Keratinocyte (primary cell): ENCODE data around the gene SLC12A9. TPM values are rescaled to one million over a fixed set of nuclear protein-coding genes. Genes with fewer than 3 reads are reported as not detected.

Source experiments
- DNase-seq: peaks from one replicate; pipeline ENCODE4 v3.0.0-alpha.2; 2011; ENCODE audit warnings: low read depth, missing footprints, low spot score
- FAIRE-seq: peaks from 2 replicates; lab custom pipeline; 2011; peaks lifted over from hg19 to GRCh38; lab: Jason Lieb, UNC
- H2AFZ ChIP-seq: 2 replicates; pipeline ENCODE4 v1.6.0; 2012; ENCODE audit warnings: low read length, control low read depth, inconsistent platforms; ENCODE audit not compliant: control insufficient read depth
- H3K27ac ChIP-seq: 2 replicates; pipeline ENCODE4 v1.5.1; 2011; ENCODE audit warnings: low read length; ENCODE audit not compliant: control insufficient read depth, insufficient read depth
- H3K27me3 ChIP-seq: 3 replicates; pipeline ENCODE4 v1.6.0; 2011; ENCODE audit warnings: low read length; ENCODE audit not compliant: control insufficient read depth, insufficient read depth; ENCODE audit errors: extremely low read depth
- H3K36me3 ChIP-seq, 2 experiments: 2 replicates in 1 of 2; 3 replicates in 1 of 2; pipeline ENCODE4 v1.5.1; 2011; ENCODE audit warnings: low read length in 2 of 2, mild to moderate bottlenecking in 1 of 2; ENCODE audit not compliant: control insufficient read depth in 2 of 2, insufficient read depth in 2 of 2; ENCODE audit errors: extremely low read depth in 1 of 2
- H3K4me1 ChIP-seq: 3 replicates; pipeline ENCODE4 v1.5.1; 2011; ENCODE audit warnings: low read length; ENCODE audit not compliant: control insufficient read depth, insufficient read depth; ENCODE audit errors: extremely low read depth
- H3K4me2 ChIP-seq: 3 replicates; pipeline ENCODE4 v1.6.0; 2011; ENCODE audit warnings: low read depth, low read length; ENCODE audit not compliant: control insufficient read depth, insufficient read depth; ENCODE audit errors: extremely low read depth
- H3K4me3 ChIP-seq, 3 experiments: fragments of 200-600 bp in 1 of 3; sonication (generic) in 1 of 3; 2 replicates in 2 of 3; 3 replicates in 1 of 3; pipeline ENCODE4 v1.5.1; 2011 to 2016; ENCODE audit warnings: low read length in 3 of 3, mild to moderate bottlenecking in 3 of 3, control low read depth in 2 of 3, inconsistent platforms in 1 of 3, low read depth in 1 of 3, mixed read lengths in 1 of 3, mixed run types in 1 of 3, moderate library complexity in 1 of 3; ENCODE audit not compliant: control insufficient read depth in 2 of 3, insufficient read depth in 2 of 3; ENCODE audit errors: extremely low read depth in 1 of 3
- H3K79me2 ChIP-seq: 2 replicates; pipeline ENCODE4 v1.6.0; 2012; ENCODE audit warnings: low read length; ENCODE audit not compliant: control insufficient read depth, insufficient read depth
- H3K9ac ChIP-seq: 3 replicates; pipeline ENCODE4 v1.6.0; 2011; ENCODE audit warnings: low read length; ENCODE audit not compliant: control insufficient read depth, insufficient read depth; ENCODE audit errors: extremely low read depth
- H3K9me1 ChIP-seq: 3 replicates; pipeline ENCODE4 v1.6.0; 2011; ENCODE audit warnings: low read length; ENCODE audit not compliant: control insufficient read depth, insufficient read depth; ENCODE audit errors: extremely low read depth
- H3K9me3 ChIP-seq: 2 replicates; pipeline ENCODE4 v1.5.1; 2012; ENCODE audit warnings: low read depth, low read length; ENCODE audit not compliant: control insufficient read depth
- H4K20me1 ChIP-seq: 3 replicates; pipeline ENCODE4 v1.6.0; 2011; ENCODE audit warnings: low read length; ENCODE audit not compliant: control insufficient read depth, insufficient read depth; ENCODE audit errors: extremely low read depth
- EZH2 ChIP-seq: IDR thresholded peaks from one replicate; pipeline ENCODE4 v1.6.1; 2012; ENCODE audit warnings: inconsistent platforms, mild to moderate bottlenecking, low read length, moderate library complexity
- dilution Hi-C: fragments of 300-500 bp; cut with MboI; formaldehyde crosslinking; loops from one replicate; pipeline ENCODE4 v1.7.0; 2020; ENCODE audit warnings: low sequenced_read_pairs; ENCODE audit not compliant: extremely low pct_ligation_motif_present
- polyA plus RNA-seq, 5 experiments: library from polyadenylated mRNA; depleted of rRNA in 3 of 5; stranded (reverse) in 3 of 5; stranded (forward) in 1 of 5; unstranded in 1 of 5; fragments of >200 nt; gene quantifications; 1 replicate in 1 of 5; 2 replicates in 3 of 5; 3 replicates in 1 of 5; pipeline versions ENCODE4 v1.2.1 to v1.2.3, GENCODE V29; 2011 to 2012; ENCODE audit warnings: missing spikeins in 2 of 5, low read depth in 1 of 5, low replicate concordance in 1 of 5
- TF ChIP-seq, protein P1 (sequence below), 3 experiments: IDR thresholded peaks in 1 of 3; conservative IDR thresholded peaks in 1 of 3; optimal IDR thresholded peaks in 1 of 3; 2 replicates in 2 of 3; 3 replicates in 1 of 3; pipeline versions ENCODE3 to v1.5.1; 2011; ENCODE audit warnings: low read length in 3 of 3, mild to moderate bottlenecking in 3 of 3, moderate library complexity in 2 of 3, control low read depth in 1 of 3, inconsistent platforms in 1 of 3; ENCODE audit not compliant: insufficient read depth in 2 of 3; ENCODE audit errors: extremely low read depth in 1 of 3

SLC12A9 gene
- polyA plus RNA-seq, 1 donor (not counting 4 experiments of a cell fraction or from before 2014, with no cell fraction given): 19.8 TPM

GRCh38 chr7:100888291-100888987 lies 35.9 kb downstream of the SLC12A9 start:
- Histone ChIP-seq H4K20me1 (peaks cover 2% of the 10 kb centered on the region), H3K9me1 (no peaks in the 10 kb centered on the region), H2AFZ (no peak overlapping the region), H3K9ac (peak overlapping the region; percentile 73), H3K36me3 (peaks cover 26 to 38% of the 10 kb centered on the region in 2 experiments), H3K27ac (peak overlapping the region; percentile 56), H3K4me3 (peak overlapping the region; percentile 66 to 75 (median 69)), H3K79me2 (peaks cover 24% of the 10 kb centered on the region), H3K4me1 (peaks cover 35% of the 10 kb centered on the region), H3K27me3 (peaks cover 4% of the 10 kb centered on the region), H3K4me2 (peak overlapping the region; percentile 85), H3K9me3 (no peaks in the 10 kb centered on the region)
- no peak for DNase-seq
- no peak for FAIRE-seq
- dilution Hi-C loops: loop anchor here (10.0 kb wide), 1 partner anchor 56 kb away; the partner anchor contains the start of gene MUC3A
- TF ChIP-seq EZH2: no peak

GRCh38 chr7:100888988-100889750 lies 36.7 kb downstream of the SLC12A9 start, which contains the start of gene UFSP1:
Gene UFSP1, minus strand, starts transcription at chr7:100889715. Its CDS starts 444 bp downstream, at chr7:100889271.
- H3K36me3 ChIP-seq: peaks cover 26 to 33% of the 10 kb centered on the region in 2 experiments
- peak within 1 kb of the TSS; percentile 89 for H2AFZ ChIP-seq
- H3K27me3 ChIP-seq: peaks cover 6% of the 10 kb centered on the region
- peak within 1 kb of the TSS; percentile 73 for H3K9ac ChIP-seq
- H3K9me1 ChIP-seq: no peaks in the 10 kb centered on the region
- peaks cover 24% of the 10 kb centered on the region for H3K79me2 ChIP-seq
- dilution Hi-C loops: loop anchor here (10.0 kb wide), 1 partner anchor 56 kb away; the partner anchor contains the start of gene MUC3A
- DNase-seq (no peak), FAIRE-seq (no peak)
- peaks cover 2% of the 10 kb centered on the region for H4K20me1 ChIP-seq
- peak within 1 kb of the TSS; percentile 66 to 75 (median 69) for H3K4me3 ChIP-seq
- H3K4me1 ChIP-seq: peaks cover 35% of the 10 kb centered on the region
- H3K9me3 ChIP-seq: no peaks in the 10 kb centered on the region
- peak within 1 kb of the TSS; percentile 71 for H3K27ac ChIP-seq
- TF ChIP-seq, protein P1, sequence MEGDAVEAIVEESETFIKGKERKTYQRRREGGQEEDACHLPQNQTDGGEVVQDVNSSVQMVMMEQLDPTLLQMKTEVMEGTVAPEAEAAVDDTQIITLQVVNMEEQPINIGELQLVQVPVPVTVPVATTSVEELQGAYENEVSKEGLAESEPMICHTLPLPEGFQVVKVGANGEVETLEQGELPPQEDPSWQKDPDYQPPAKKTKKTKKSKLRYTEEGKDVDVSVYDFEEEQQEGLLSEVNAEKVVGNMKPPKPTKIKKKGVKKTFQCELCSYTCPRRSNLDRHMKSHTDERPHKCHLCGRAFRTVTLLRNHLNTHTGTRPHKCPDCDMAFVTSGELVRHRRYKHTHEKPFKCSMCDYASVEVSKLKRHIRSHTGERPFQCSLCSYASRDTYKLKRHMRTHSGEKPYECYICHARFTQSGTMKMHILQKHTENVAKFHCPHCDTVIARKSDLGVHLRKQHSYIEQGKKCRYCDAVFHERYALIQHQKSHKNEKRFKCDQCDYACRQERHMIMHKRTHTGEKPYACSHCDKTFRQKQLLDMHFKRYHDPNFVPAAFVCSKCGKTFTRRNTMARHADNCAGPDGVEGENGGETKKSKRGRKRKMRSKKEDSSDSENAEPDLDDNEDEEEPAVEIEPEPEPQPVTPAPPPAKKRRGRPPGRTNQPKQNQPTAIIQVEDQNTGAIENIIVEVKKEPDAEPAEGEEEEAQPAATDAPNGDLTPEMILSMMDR (optimal IDR thresholded peaks at IDR 0.05 in 1 of 3, IDR thresholded peaks at IDR 0.05 in 1 of 3, conservative IDR thresholded peaks at IDR 0.05 in 1 of 3; ENCODE audit: extremely low read depth in 1 of 3, insufficient read depth in 2 of 3, low read length in 3 of 3): no peak
- H3K4me2 ChIP-seq: peak within 1 kb of the TSS; percentile 85
